Activated CD8-positive, alpha-beta memory T cell treated with anti-CD3 and anti-CD28 coated beads, Interleukin-2, amount 50 U/mL, for 24 hours (primary cell): Measurements from ENCODE around the gene KLHL2.
"Not testable (repeated sequence)": the region's sequence is repeated elsewhere in the genome, so short reads cannot be mapped to it uniquely, and the experiment has no call there.

Source experiments
- DNase-seq: peaks from one replicate; pipeline ENCODE4 v3.0.0-alpha.2; 2020; ENCODE audit errors: extremely low read depth

Gene KLHL2

DNA sequence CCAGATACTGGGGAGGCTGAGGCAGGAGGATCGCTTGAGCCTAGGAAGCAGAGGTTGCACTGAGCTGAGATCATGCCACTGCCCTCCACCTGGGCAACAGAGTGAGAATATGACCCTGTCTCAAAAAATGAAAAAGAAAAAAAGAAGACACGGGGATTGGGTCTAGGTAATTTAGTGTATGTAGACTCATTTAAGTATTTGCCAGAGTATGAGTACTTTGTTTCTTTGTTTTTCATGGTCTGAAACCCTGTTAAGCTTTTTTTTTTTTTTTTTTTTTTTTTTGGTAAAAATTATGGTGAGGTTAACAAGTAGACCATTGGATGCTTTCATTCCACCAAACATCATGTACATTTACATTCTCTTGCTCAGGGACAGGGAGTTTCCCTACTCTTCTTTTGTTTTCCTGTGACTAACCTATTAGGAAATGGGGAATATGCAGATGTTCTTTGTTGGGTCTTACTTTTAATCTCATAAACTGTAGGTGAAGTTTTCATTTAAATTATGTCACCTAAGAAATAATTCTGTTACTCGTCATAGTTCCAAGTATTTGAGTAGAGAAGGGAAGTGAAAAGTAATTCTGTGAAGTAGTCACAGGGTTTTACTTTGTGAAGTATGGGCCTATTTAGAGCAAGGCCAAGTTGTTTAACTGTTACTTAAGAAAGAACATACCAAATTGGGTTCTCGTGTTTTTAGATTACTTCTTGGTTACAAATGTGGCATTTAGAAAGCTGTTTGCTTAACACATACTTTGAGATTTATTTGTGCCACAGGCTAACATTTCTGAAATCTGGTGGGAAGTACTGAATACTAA, 25.5 kb downstream of the KLHL2 start:
- DNase-seq: not testable (repeated sequence)

DNA sequence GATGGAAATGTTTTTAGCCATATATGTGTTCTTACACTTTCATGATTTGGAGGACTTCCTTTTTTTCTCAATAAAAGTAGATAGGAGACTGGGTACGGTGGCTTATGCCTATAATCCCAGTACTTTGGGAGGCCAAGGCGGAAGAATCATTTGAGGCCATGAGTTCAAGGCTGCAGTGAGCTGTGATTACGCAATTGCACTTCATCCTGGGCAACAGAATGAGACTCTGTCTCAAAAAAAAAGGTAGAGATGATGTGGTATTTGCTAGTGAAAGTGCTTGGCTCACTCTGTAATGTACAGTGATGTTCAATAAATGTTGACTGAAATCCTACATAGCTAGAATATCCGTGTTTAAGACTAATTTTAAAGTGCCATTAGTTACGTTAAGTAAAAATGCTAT, 27.4 kb downstream of the KLHL2 start:
- DNase-seq: no peak

GRCh38 chr4:165236852-165237251, 29.5 kb downstream of the KLHL2 start:
- not testable (repeated sequence) for DNase-seq

DNA sequence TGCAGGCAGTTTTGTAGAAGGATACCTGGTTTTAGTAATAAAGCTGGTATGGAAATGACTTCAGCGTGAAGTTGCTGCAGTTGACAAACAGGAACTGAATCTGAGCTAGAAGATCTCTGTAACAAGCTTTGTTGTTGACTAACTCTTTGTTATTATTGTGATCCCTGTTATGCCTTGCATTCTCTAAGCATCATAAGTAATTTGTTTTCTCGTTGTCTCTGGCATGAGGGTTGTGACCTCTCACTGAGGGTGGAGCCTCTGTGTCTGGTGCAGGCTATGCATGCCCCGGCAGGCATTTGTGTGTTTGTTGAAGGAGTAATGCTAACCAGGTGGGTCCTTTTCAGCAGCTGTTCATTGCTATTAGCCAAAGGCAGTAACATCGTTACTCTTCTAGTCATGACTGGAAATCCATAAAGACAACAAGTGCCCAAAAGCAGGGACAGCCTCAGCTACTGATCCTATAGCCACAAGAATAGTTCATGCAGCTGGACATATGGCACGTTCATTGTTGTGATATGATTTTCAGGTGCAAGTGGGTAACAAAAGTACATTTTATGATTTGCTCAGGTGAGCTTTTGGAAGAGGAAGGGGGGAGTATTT, 30.8 kb downstream of the KLHL2 start:
- not testable (repeated sequence) for DNase-seq

- DNase-seq: not testable (repeated sequence)
These were observed 33.4 kb downstream of the KLHL2 start for GRCh38 chr4:165240761-165241160.

DNA sequence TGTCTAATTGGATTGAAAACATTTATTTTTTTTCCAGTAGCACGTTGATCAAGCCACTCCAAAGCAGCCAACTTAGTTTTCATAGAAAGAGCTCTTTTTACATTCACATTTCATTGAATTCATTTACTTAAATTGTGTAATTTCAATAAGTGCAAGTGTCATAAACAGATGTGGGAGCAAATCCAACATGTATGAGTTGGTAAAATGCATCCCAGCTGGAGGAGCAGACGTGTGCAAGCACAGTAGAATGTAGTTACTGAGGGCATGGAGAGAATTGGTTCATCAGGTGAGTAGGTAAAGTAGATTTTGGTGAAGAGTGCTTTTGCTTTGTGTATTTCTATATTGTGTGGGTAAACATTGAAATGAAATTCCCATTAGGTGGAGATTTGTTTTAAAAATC, 36.8 kb downstream of the KLHL2 start:
- not testable (repeated sequence) for DNase-seq

GRCh38 chr4:165244587-165245186, 37.3 kb downstream of the KLHL2 start:
- DNase-seq: not testable (repeated sequence)

DNA sequence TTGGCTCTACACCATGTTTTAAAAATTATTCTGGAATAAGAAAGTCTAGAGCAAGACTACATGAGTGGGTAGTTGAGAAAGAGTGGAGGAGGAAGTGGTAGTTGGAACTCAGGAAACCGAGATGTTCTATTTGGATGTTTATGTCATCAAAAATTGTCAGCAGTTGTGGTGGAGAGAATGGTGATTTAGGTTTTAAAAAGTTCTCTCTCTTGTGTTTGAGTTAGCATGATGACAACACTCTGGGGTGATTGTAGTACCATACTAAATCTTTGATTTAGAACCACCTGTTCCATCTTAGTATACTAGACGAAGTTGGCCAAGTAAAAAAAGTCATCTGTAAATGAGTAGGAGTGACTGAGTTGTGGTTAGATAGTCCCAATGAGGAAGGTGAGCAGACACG, 40.7 kb downstream of the KLHL2 start:
- no peak for DNase-seq

- not testable (repeated sequence) for DNase-seq
These were observed 41.5 kb downstream of the KLHL2 start for GRCh38 chr4:165248904-165249303.

DNA sequence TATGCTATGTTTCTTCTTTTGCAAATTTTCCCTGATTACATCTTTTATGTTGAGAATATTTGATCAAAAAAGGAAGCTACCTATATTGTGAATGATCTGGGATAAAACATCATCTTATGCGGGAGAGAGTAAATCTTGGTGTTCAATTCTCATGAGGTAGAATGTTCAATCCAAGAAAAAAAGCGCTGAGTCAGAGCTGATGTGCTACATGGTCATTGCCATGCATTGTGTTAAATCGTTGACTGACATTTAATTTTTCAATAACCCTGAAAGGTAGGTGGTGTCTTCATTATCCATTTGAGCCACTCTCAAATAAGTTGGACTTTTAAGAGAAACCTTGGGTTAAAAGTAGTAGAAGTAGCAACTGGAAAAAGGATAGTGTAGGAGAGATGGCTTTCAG, 47.4 kb downstream of the KLHL2 start:
- DNase-seq: not testable (repeated sequence)

GRCh38 chr4:165255439-165255838, 48.1 kb downstream of the KLHL2 start:
- DNase-seq: not testable (repeated sequence)

DNA sequence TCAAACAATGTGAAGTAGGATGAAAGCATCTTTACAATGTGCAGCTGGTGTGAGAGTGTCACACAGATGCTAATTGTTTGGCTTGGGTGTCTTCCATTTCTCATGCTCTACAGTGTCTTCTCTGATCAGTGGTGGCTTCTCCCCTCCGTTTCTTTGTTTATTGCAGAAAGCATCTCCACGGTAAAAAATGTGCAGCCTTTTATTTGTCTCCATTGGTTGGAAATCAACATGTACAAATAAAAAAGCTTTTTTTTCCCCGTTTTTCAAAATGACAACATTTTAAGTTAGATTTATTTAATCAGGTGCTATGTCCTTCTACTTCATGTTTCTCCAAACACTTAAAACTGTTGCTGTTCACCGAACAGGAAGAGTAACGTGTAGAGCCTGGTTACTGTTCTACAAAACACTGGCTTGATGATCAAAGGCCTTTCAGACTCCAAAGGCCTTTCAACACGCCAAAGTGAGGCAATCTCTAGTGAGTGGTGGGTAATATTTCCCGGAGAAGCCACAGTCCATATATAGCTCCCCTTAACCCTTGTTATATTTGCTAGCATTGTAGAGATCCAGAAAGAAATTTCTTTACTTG, 48.8 kb downstream of the KLHL2 start:
- not testable (repeated sequence) for DNase-seq

- DNase-seq: not testable (repeated sequence)
These were observed 52.4 kb downstream of the KLHL2 start for GRCh38 chr4:165259776-165260175.

- not testable (repeated sequence) for DNase-seq
These were observed 54.9 kb downstream of the KLHL2 start for GRCh38 chr4:165262306-165262705.

- DNase-seq: not testable (repeated sequence)
These were observed 56.1 kb downstream of the KLHL2 start for GRCh38 chr4:165263466-165263865.

DNA sequence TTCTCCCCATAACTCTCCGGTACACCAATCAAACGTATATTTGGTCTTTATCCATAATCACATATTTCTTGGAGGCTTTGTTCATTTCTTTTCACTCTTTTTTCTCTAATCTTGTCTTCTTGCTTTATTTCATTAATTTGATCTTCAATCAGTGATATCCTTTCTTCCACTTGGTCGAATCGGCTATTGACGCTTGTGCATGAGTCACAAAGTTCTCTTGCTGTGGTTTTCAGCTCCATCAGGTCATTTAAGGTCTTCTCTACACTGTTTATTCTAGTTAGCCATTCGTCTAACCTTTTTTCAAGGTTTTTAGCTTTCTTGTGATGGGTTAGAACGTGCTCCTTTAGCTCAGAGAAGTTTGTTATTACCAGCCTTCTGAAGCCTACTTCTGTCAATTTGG, 62.6 kb downstream of the KLHL2 start:
- DNase-seq: not testable (repeated sequence)

DNA sequence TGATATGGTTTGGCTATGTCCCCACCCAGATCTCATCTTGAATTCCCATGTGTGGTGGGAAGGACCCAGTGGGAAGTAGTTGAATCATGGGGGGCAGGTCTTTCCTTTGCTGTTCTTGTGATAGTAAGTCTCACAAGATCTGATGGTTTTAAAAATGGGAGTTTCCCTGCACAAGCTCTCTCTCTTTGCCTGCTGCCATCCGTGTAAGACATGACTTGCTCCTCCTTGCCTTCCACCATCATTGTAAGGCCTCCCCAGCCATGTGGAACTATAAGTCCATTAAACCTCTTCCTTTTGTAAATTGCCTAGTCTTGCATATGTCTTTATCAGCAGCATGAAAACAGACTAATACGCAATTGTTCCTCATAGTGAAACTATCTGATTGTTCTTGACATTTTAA, 66.1 kb downstream of the KLHL2 start:
- DNase-seq: not testable (repeated sequence)

DNA sequence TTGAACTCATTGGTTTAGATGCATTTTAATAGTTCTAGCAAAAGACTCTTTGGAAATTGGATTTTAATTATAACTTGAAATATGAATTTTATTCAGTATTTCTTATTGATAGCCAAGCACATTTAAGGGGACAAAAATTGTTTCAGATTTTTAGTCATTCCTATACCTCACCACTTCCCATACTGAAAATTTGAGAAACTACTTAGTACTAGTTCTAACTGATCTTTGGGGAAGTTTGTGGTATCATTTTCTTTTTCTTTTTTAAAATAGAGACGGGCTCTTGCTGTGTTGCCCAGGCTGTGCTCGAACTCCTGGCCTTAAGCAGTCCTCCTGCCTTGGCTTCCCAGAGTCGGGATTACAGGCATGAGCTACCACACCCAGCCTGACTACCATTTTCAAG, 68.0 kb downstream of the KLHL2 start:
- DNase-seq: not testable (repeated sequence)

GRCh38 chr4:165279531-165279930, 72.2 kb downstream of the KLHL2 start:
- DNase-seq: not testable (repeated sequence)

DNA sequence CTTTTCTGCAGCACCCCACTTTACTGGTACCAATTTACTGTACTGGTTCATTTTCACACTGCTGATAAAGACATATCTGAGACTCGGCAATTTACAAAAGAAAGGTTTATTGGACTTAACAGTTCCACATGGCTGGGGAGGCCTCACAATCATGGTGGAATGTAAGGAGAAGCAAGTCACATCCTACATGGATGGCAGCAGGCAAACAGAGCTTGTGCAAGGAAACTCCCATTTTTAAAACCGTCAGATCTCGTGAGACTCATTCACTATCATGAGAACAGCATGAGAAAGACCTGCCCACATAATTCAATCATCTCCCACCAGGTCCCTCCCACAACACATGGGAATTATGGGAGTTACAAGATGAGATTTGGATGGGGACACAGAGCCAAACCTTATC, 77.3 kb downstream of the KLHL2 start:
- not testable (repeated sequence) for DNase-seq

DNA sequence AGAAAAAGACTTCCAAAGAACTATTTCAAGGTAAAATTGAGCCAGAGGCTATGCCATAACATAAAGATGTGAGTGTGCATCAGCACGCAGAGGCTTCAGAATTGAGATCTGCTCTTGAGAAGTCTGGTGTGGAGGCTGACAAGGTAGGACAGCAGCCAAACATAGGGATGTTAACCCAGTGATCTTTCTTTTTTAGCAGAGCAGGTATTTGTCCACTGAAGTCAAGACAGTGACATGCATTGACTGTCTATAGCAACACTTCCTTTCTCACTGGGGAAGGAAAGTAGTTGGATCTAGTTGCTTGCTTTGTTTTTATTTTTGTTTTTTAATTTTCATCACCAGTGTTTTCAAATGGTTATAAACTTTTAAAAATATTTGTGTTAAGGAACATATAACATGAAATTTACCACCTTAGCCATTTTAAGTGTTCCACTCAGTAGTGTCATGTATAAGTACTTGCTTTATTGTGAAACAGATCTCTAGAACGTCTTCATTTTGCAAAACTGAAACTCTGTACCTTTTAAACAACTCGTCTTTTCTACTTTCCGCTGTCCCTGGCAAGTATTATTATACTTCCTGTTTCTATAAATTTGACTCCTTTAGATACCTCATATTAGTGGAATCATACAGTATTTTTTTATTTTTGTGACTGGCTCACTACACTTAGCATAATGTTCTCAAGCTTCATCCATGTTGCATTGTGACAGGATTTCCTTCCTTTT, 79.4 kb downstream of the KLHL2 start:
- not testable (repeated sequence) for DNase-seq

GRCh38 chr4:165288226-165288625, 80.9 kb downstream of the KLHL2 start:
- no peak for DNase-seq
